Endothelial cell of umbilical vein (primary cell): ENCODE measurements around the gene PSD4. TPM values are rescaled to one million over a fixed set of nuclear protein-coding genes. Genes with fewer than 3 reads are reported as not detected.

ENCODE experiments used
- BruUV-seq: library from RNA; stranded (reverse); fragments of 400-500 nt; replicated peaks from 2 replicates; lab custom pipeline; 2021; lab: Mats Ljungman, UMichigan
- CTCF ChIA-PET: fragments of 300-600, 350-600 bp; sonication (Branson Sonifier 250); formaldehyde crosslinking; loops from one replicate; lab custom pipeline; 2021; ENCODE audit warnings: antibody characterized with exemption, inconsistent platforms; lab: Charles Lee
- POLR2A ChIA-PET: fragments of 300-600, 350-600 bp; sonication (Branson Sonifier 250); formaldehyde crosslinking; loops from one replicate; lab custom pipeline; 2021; ENCODE audit warnings: antibody characterized with exemption, inconsistent platforms; lab: Charles Lee
- DNase-seq: peaks from one replicate; pipeline ENCODE4 v3.0.0-alpha.2; 2011; ENCODE audit warnings: low read depth, low spot score
- FAIRE-seq: peaks from 2 replicates; lab custom pipeline; 2011; peaks lifted over from hg19 to GRCh38; lab: Jason Lieb, UNC
- H2AFZ ChIP-seq: 2 replicates; pipeline ENCODE4 v1.6.0; 2012; ENCODE audit warnings: low read depth, low read length, control low read depth, inconsistent platforms
- H3K27ac ChIP-seq: 2 replicates; pipeline ENCODE4 v1.5.1; 2011; ENCODE audit warnings: low read depth, mild to moderate bottlenecking, control low read depth, low read length, moderate library complexity; ENCODE audit not compliant: insufficient read depth
- H3K27me3 ChIP-seq, 2 experiments: 2 replicates each; pipeline versions ENCODE4 v1.6.0 to v1.6.1; 2011; ENCODE audit warnings: low read length in 2 of 2, mixed read lengths in 1 of 2; ENCODE audit not compliant: control insufficient read depth in 2 of 2, insufficient read depth in 2 of 2
- H3K36me3 ChIP-seq, 2 experiments: 2 replicates in 1 of 2; 3 replicates in 1 of 2; pipeline ENCODE4 v1.5.1; 2011; ENCODE audit warnings: low read length in 2 of 2, mild to moderate bottlenecking in 1 of 2, moderate library complexity in 1 of 2; ENCODE audit not compliant: control insufficient read depth in 2 of 2, insufficient read depth in 2 of 2; ENCODE audit errors: extremely low read depth in 1 of 2
- H3K4me1 ChIP-seq: 3 replicates; pipeline ENCODE4 v1.5.1; 2011; ENCODE audit warnings: mild to moderate bottlenecking, low read length; ENCODE audit not compliant: control insufficient read depth, insufficient read depth; ENCODE audit errors: extremely low read depth
- H3K4me2 ChIP-seq: 2 replicates; pipeline ENCODE4 v1.6.1; 2011; ENCODE audit warnings: low read length, control low read depth, mixed read lengths; ENCODE audit not compliant: insufficient read depth
- H3K4me3 ChIP-seq, 3 experiments: fragments of 200-600 bp in 1 of 3; sonication (generic), shearing (Covaris generic) in 1 of 3; replicated peaks in 1 of 3; 2 replicates each; pipeline ENCODE4 v1.5.1; 2011 to 2016; ENCODE audit warnings: control low read depth in 3 of 3, low read length in 3 of 3, mild to moderate bottlenecking in 2 of 3, inconsistent platforms in 1 of 3, low read depth in 1 of 3, moderate library complexity in 1 of 3; ENCODE audit not compliant: insufficient read depth in 1 of 3
- H3K79me2 ChIP-seq: 2 replicates; pipeline ENCODE4 v1.6.0; 2012; ENCODE audit warnings: low read length, inconsistent platforms; ENCODE audit not compliant: control insufficient read depth, insufficient read depth
- H3K9ac ChIP-seq: replicated peaks from 2 replicates; pipeline ENCODE3; 2011; ENCODE audit warnings: low read length, control low read depth; ENCODE audit not compliant: insufficient read depth; ENCODE audit errors: extremely low read depth
- H3K9me1 ChIP-seq: replicated peaks from 3 replicates; pipeline ENCODE4 v1.6.0; 2011; ENCODE audit warnings: mild to moderate bottlenecking, low read length; ENCODE audit not compliant: control insufficient read depth, insufficient read depth; ENCODE audit errors: extremely low read depth
- H3K9me3 ChIP-seq: replicated peaks from 2 replicates; pipeline ENCODE4 v1.5.1; 2012; ENCODE audit warnings: low read length, inconsistent platforms; ENCODE audit not compliant: control insufficient read depth, insufficient read depth
- H4K20me1 ChIP-seq: replicated peaks from 2 replicates; pipeline ENCODE3; 2011; ENCODE audit warnings: mild to moderate bottlenecking, low read length; ENCODE audit not compliant: control insufficient read depth, insufficient read depth; ENCODE audit errors: extremely low read depth
- EZH2 ChIP-seq: IDR thresholded peaks from 2 replicates; pipeline ENCODE4 v1.6.1; 2012; ENCODE audit warnings: borderline replicate concordance, low read depth, mild to moderate bottlenecking, moderate library complexity, low read length, inconsistent platforms; ENCODE audit not compliant: severe bottlenecking
- FOS ChIP-seq: IDR thresholded peaks from 2 replicates; pipeline ENCODE4 v1.6.1; 2011; ENCODE audit warnings: mild to moderate bottlenecking, low read length, moderate library complexity, borderline replicate concordance; ENCODE audit not compliant: insufficient read depth
- GATA2 ChIP-seq: IDR thresholded peaks from 2 replicates; pipeline ENCODE4 v1.7.0; 2011; ENCODE audit warnings: low read depth, mild to moderate bottlenecking, moderate library complexity, mixed read lengths, low read length; ENCODE audit not compliant: insufficient read length, insufficient read depth
- JUN ChIP-seq: IDR thresholded peaks from 2 replicates; pipeline ENCODE4 v1.6.1; 2011; ENCODE audit warnings: borderline replicate concordance, low read depth; ENCODE audit not compliant: insufficient read length, insufficient read depth
- MYC ChIP-seq: IDR thresholded peaks from one replicate; pipeline ENCODE4 v1.6.1; 2011; ENCODE audit warnings: mild to moderate bottlenecking, low read depth, low read length
- POLR2A ChIP-seq: IDR thresholded peaks from 2 replicates; pipeline ENCODE4 v1.6.1; 2012; ENCODE audit warnings: low read depth, mild to moderate bottlenecking, control low read depth, low read length
- POLR2AphosphoS5 ChIP-seq: IDR thresholded peaks from 2 replicates; pipeline ENCODE4 v1.6.1; 2012; ENCODE audit warnings: low read depth, mild to moderate bottlenecking, control low read depth, low read length, moderate library complexity; ENCODE audit not compliant: insufficient read depth
- dilution Hi-C: fragments of 300-500 bp; cut with MboI; formaldehyde crosslinking; loops from one replicate; pipeline ENCODE4 v1.15.0; 2019; ENCODE audit warnings: low sequenced_read_pairs; ENCODE audit not compliant: extremely low pct_ligation_motif_present
- intact Hi-C: fragments of 100-400 bp; cut with micrococcal nuclease; formaldehyde crosslinking; loops from one replicate; pipeline ENCODE4 v1.10.0; 2022
- polyA plus RNA-seq, 4 experiments: library from polyadenylated mRNA; depleted of rRNA in 3 of 4; stranded (reverse) in 3 of 4; unstranded in 1 of 4; fragments of >200 nt; gene quantifications; 2 replicates each; pipeline versions ENCODE4 v1.2.1 to v1.2.3, GENCODE V29; 2011 to 2012; ENCODE audit warnings: missing spikeins in 1 of 4
- total RNA-seq: library from RNA; stranded (reverse); gene quantifications from 2 replicates; pipeline ENCODE4 v1.2.3, GENCODE V29; 2021
- TF ChIP-seq, protein P1 (sequence below), 2 donors: IDR thresholded peaks; 1 replicate in 1 of 2; 2 replicates in 1 of 2; pipeline ENCODE4 v1.5.1; 2011; ENCODE audit warnings: low read length in 2 of 2, mild to moderate bottlenecking in 2 of 2, moderate library complexity in 2 of 2, control low read depth in 1 of 2, inconsistent platforms in 1 of 2, low read depth in 1 of 2; ENCODE audit not compliant: insufficient read depth in 1 of 2; ENCODE audit errors: extremely low read depth in 1 of 2
- TF ChIP-seq, protein P2 (sequence below): IDR thresholded peaks from 2 replicates; pipeline ENCODE4 v1.6.1; 2011; ENCODE audit not compliant: insufficient read depth, insufficient read length

Gene PSD4
- total and polyA plus RNA-seq, 2 donors (not counting 3 experiments of a cell fraction or from before 2014, with no cell fraction given) = 0.01 to 0.24 TPM

DNA sequence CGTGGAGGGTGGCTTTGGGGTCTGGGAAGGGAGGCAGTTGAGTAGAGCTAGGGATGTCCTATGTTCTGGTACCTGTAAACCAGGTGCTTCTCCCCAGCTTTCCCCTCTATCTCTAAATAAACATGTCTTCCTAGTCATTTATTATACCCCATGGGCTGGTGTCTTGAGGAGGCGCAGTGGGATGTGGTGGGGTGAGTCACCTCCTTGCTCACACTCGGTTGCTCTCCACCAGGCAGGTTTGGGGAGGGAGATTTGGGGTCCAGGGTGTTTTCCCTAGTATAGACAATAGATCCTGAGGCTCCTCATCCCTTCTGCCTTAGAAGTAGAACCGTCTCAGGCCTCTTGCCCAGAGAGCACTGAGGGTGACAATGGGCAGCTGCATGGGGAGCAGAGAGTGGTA, 5.1 kb downstream of the PSD4 start:
- no peaks in the 10 kb centered on the region for H3K9me3 ChIP-seq
- no peak overlapping the region for H3K27ac ChIP-seq
- no peaks in the 10 kb centered on the region for H3K36me3 ChIP-seq
- H3K9ac ChIP-seq = no peak overlapping the region
- no peak overlapping the region for H3K4me3 ChIP-seq
- no peak overlapping the region for H2AFZ ChIP-seq
- FAIRE-seq (no peak), DNase-seq (no peak)
- H3K4me2 ChIP-seq = no peak overlapping the region
- POLR2A ChIA-PET = no interaction called here
- BruUV-seq = no TSS peak
- no peaks in the 10 kb centered on the region for H4K20me1 ChIP-seq
- intact Hi-C loops = no loop called here
- CTCF ChIA-PET = no interaction called here
- H3K27me3 ChIP-seq = peaks cover 0 to 4% of the 10 kb centered on the region in 2 experiments
- no peaks in the 10 kb centered on the region for H3K4me1 ChIP-seq
- TF ChIP-seq JUN (no peak), FOS (no peak), POLR2AphosphoS5 (no peak), POLR2A (no peak)
- dilution Hi-C loops = no loop called here
- no peaks in the 10 kb centered on the region for H3K79me2 ChIP-seq
- no peaks in the 10 kb centered on the region for H3K9me1 ChIP-seq

DNA sequence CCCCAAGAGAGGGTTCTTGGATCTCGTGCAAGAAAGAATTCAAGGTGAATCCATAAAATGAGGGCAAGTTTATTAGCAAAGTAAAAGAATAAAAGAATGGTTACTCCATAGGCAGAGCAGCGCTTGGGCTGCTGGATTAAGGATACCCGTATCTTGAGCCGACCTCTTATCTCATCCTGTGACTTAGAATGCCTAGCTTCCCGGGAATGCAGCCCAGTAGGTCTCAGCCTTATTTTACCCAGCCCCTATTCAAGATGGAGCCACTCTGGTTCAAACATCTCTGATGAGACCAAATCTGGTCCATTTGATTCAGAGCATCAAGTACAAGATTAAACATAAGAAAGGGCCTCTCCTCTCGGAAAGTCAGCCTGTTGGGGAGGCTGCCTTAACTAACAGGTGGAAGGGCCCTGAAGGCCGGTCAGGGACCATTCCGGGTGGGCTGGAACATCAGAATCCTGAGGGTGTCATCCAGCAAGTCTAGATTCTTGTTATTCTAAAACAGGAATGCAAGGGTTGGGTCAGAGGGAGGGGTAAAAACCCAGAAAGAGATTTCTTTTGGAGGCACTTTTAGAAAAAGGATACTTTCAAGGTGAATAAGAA, 5.8 kb downstream of the PSD4 start:
- no peak overlapping the region for H2AFZ ChIP-seq
- DNase-seq (no peak), FAIRE-seq (no peak)
- no peaks in the 10 kb centered on the region for H4K20me1 ChIP-seq
- intact Hi-C loops = no loop called here
- H3K9me3 ChIP-seq = no peaks in the 10 kb centered on the region
- ChIA-PET POLR2A (no interaction called here), CTCF (interaction anchor here (1.1 to 1.5 kb wide), 3 partner anchors 15 to 25 kb away, joined by 4 to 10 read pairs (median 4); no protein-coding TSS in a partner anchor)
- BruUV-seq = no TSS peak
- H3K9me1 ChIP-seq = no peaks in the 10 kb centered on the region
- H3K4me2 ChIP-seq = no peak overlapping the region
- no peak overlapping the region for H3K9ac ChIP-seq
- no peaks in the 10 kb centered on the region for H3K4me1 ChIP-seq
- TF ChIP-seq JUN (no peak), POLR2AphosphoS5 (no peak), FOS (no peak), MYC (no peak), POLR2A (no peak), GATA2 (no peak), EZH2 (no peak)
- TF ChIP-seq, protein P1, sequence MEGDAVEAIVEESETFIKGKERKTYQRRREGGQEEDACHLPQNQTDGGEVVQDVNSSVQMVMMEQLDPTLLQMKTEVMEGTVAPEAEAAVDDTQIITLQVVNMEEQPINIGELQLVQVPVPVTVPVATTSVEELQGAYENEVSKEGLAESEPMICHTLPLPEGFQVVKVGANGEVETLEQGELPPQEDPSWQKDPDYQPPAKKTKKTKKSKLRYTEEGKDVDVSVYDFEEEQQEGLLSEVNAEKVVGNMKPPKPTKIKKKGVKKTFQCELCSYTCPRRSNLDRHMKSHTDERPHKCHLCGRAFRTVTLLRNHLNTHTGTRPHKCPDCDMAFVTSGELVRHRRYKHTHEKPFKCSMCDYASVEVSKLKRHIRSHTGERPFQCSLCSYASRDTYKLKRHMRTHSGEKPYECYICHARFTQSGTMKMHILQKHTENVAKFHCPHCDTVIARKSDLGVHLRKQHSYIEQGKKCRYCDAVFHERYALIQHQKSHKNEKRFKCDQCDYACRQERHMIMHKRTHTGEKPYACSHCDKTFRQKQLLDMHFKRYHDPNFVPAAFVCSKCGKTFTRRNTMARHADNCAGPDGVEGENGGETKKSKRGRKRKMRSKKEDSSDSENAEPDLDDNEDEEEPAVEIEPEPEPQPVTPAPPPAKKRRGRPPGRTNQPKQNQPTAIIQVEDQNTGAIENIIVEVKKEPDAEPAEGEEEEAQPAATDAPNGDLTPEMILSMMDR (IDR thresholded peaks at IDR 0.05; ENCODE audit: extremely low read depth in 1 of 2, insufficient read depth in 1 of 2, low read depth in 1 of 2, low read length in 2 of 2) = no peak
- TF ChIP-seq, protein P2, sequence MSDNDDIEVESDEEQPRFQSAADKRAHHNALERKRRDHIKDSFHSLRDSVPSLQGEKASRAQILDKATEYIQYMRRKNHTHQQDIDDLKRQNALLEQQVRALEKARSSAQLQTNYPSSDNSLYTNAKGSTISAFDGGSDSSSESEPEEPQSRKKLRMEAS = no peak
- H3K27me3 ChIP-seq = peaks cover 0 to 4% of the 10 kb centered on the region in 2 experiments
- dilution Hi-C loops = no loop called here
- H3K79me2 ChIP-seq = no peaks in the 10 kb centered on the region
- H3K27ac ChIP-seq = no peak overlapping the region
- H3K4me3 ChIP-seq = no peak overlapping the region
- H3K36me3 ChIP-seq = no peaks in the 10 kb centered on the region
